K562 (cell line): ENCODE results near the gene ABHD8. TPM values are rescaled to one million over a fixed set of nuclear protein-coding genes. Genes with fewer than 3 reads are reported as not detected.

Experiments used
- ATAC-seq: fragments of 200-7000 bp; cut with Tn5 transposase; 3 replicates; pipeline ENCODE4 v1.9.1; 2020; ENCODE audit warnings: moderate library complexity
- BruUV-seq: library from RNA; stranded (reverse); fragments of 400-500 nt; replicated peaks from 2 replicates; lab custom pipeline; 2021; lab: Mats Ljungman, UMichigan
- CTCF ChIA-PET: fragments of 300-600 bp; formaldehyde crosslinking; extraction: SDS; loops from one replicate; lab custom pipeline; 2021; ENCODE audit warnings: low intra/inter-chr PET ratio; lab: Yijun Ruan, JAX
- POLR2A ChIA-PET: fragments of 300-600, 350-650 bp; sonication (Branson Sonifier 250); formaldehyde crosslinking; extraction: SDS; loops from one replicate; lab custom pipeline; 2021; ENCODE audit warnings: antibody characterized with exemption, inconsistent platforms; lab: Yijun Ruan, JAX
- DNase-seq, 4 experiments: peaks; one replicate each; pipeline versions ENCODE4 v3.0.0 to v3.0.0-alpha.2; 2011 to 2018; ENCODE audit warnings: low spot score in 3 of 4, mixed read lengths in 3 of 4; ENCODE audit errors: extremely low read depth in 1 of 4
- FAIRE-seq: peaks from 2 replicates; lab custom pipeline; 2011; peaks lifted over from hg19 to GRCh38; lab: Jason Lieb, UNC
- H2AFZ ChIP-seq: 2 replicates; pipeline ENCODE4 v1.6.0; 2011; ENCODE audit warnings: low read depth, low read length, control low read depth, inconsistent platforms
- H3K27ac ChIP-seq: fragments of 200-600 bp; 3 replicates; pipeline ENCODE4 v1.8.0; 2011; ENCODE audit warnings: low read depth, mild to moderate bottlenecking, control low read depth, inconsistent platforms, low read length, moderate library complexity, mixed read lengths; ENCODE audit errors: extremely low read depth
- H3K27me3 ChIP-seq, 2 experiments: fragments of 300-600 bp in 1 of 2; 2 replicates in 1 of 2; 3 replicates in 1 of 2; pipeline versions ENCODE4 v1.6.0 to v1.8.0; 2011; ENCODE audit warnings: inconsistent platforms in 2 of 2, low read length in 2 of 2, mild to moderate bottlenecking in 1 of 2, mixed read lengths in 1 of 2, moderate library complexity in 1 of 2; ENCODE audit not compliant: control insufficient read depth in 2 of 2, insufficient read depth in 2 of 2
- H3K36me3 ChIP-seq: fragments of 300-600 bp; 3 replicates; pipeline ENCODE4 v1.8.0; 2011; ENCODE audit warnings: mild to moderate bottlenecking, low read length, inconsistent platforms; ENCODE audit not compliant: control insufficient read depth, insufficient read depth
- H3K4me1 ChIP-seq, 2 experiments: fragments of 200-600 bp in 1 of 2; replicated peaks in 1 of 2; 2 replicates in 1 of 2; 3 replicates in 1 of 2; pipeline versions ENCODE4 v1.5.1 to v1.8.0; 2011; ENCODE audit warnings: inconsistent platforms in 2 of 2, low read length in 2 of 2, mild to moderate bottlenecking in 1 of 2, mixed read lengths in 1 of 2, moderate library complexity in 1 of 2; ENCODE audit not compliant: control insufficient read depth in 2 of 2, insufficient read depth in 2 of 2
- H3K4me2 ChIP-seq: 2 replicates; pipeline ENCODE4 v1.6.1; 2011; ENCODE audit warnings: low read length, control low read depth, inconsistent platforms, mixed read lengths; ENCODE audit not compliant: insufficient read depth
- H3K4me3 ChIP-seq: fragments of 200-600 bp; sonication (generic), shearing (Covaris generic); 2 replicates; pipeline ENCODE4 v1.5.1; 2016; ENCODE audit warnings: control low read depth, inconsistent platforms
- H3K79me2 ChIP-seq: fragments of 200-600 bp; 3 replicates; pipeline ENCODE4 v1.8.0; 2011; ENCODE audit warnings: low read length, inconsistent platforms; ENCODE audit not compliant: control insufficient read depth, insufficient read depth
- H3K9ac ChIP-seq, 2 experiments: 2 replicates each; pipeline versions ENCODE4 v1.6.0 to v1.6.1; 2011; ENCODE audit warnings: low read depth in 2 of 2, low read length in 2 of 2, control low read depth in 1 of 2, inconsistent platforms in 1 of 2, mild to moderate bottlenecking in 1 of 2, mixed read lengths in 1 of 2; ENCODE audit not compliant: insufficient read depth in 1 of 2
- H3K9me1 ChIP-seq: one replicate; pipeline ENCODE4 v1.6.0; 2011; ENCODE audit warnings: inconsistent platforms, mild to moderate bottlenecking, low read length, moderate library complexity; ENCODE audit not compliant: control insufficient read depth, insufficient read depth
- H3K9me3 ChIP-seq: replicated peaks from 2 replicates; pipeline ENCODE4 v1.5.1; 2011; ENCODE audit warnings: low read depth, low read length, inconsistent platforms; ENCODE audit not compliant: control insufficient read depth, insufficient read depth
- H4K20me1 ChIP-seq: replicated peaks from 2 replicates; pipeline ENCODE4 v1.6.1; 2011; ENCODE audit warnings: low read length, inconsistent platforms, mixed read lengths; ENCODE audit not compliant: control insufficient read depth, insufficient read depth
- CEBPB ChIP-seq: fragments of 450-650 bp; IDR thresholded peaks from 2 replicates; pipeline ENCODE4 v1.6.1; 2016; ENCODE audit warnings: missing genetic modification characterization, missing compliant biosample characterization
- EGR1 ChIP-seq: fragments of 450-650 bp; conservative IDR thresholded peaks from 2 replicates; pipeline ENCODE4 v1.6.1; 2017; ENCODE audit warnings: mild to moderate bottlenecking
- MEF2D ChIP-seq: conservative IDR thresholded peaks from 2 replicates; pipeline ENCODE4 v1.6.1; 2016; ENCODE audit warnings: low read depth, missing genetic modification characterization, missing compliant biosample characterization
- PKNOX1 ChIP-seq: fragments of 450-650 bp; IDR thresholded peaks from 2 replicates; pipeline ENCODE4 v1.6.1; 2016
- TCF7L2 ChIP-seq: fragments of 150-350 bp; IDR thresholded peaks from 2 replicates; pipeline ENCODE4 v1.6.1; 2016; ENCODE audit warnings: low read depth, mild to moderate bottlenecking, low read length, moderate library complexity
- TRIM28 ChIP-seq: fragments of 450-650 bp; IDR thresholded peaks from 2 replicates; pipeline ENCODE4 v1.6.1; 2017
- ZEB2 ChIP-seq: fragments of 450-650 bp; IDR thresholded peaks from 2 replicates; pipeline ENCODE4 v1.6.1; 2016
- ZNF507 ChIP-seq: conservative IDR thresholded peaks from 2 replicates; pipeline ENCODE4 v1.6.1; 2017; ENCODE audit warnings: missing genetic modification characterization, missing compliant biosample characterization
- WGBS: fragments of 100-300 bp; shearing (Covaris generic); methylation state at CpG from one replicate; pipeline ENCODE4 v1.1.6; 2016; ENCODE audit warnings: low coverage, mixed read lengths; ENCODE audit not compliant: insufficient coverage; ENCODE audit errors: missing lambda C conversion rate; 5-methylcytosine and 5-hydroxymethylcytosine counted together
- in situ Hi-C: fragments of 300-500 bp; cut with MboI; formaldehyde crosslinking; loops from 4 replicates; pipeline ENCODE4 v1.15.0; 2018; ENCODE audit warnings: inconsistent platforms, mixed read lengths
- intact Hi-C: fragments of 100-400 bp; cut with micrococcal nuclease; formaldehyde crosslinking; loops from 2 replicates; pipeline ENCODE4 v1.14.2; 2022
- polyA plus RNA-seq, 8 experiments: library from polyadenylated mRNA; depleted of rRNA in 4 of 8; stranded (reverse) in 5 of 8; unstranded in 3 of 8; fragments of >200 nt; fragmentation: Nextera tagmentation in 2 of 8; fragmentation: Illumina TruSeq in 1 of 8; extraction: Ambion mirVana in 2 of 8; extraction: Trizol in 1 of 8; gene quantifications; 2 replicates each; pipeline versions ENCODE4 v1.2.1 to v1.2.3, GENCODE V29; 2011 to 2014; ENCODE audit warnings: inconsistent platforms in 1 of 8, missing spikeins in 1 of 8
- total RNA-seq, 7 experiments: library from RNA; depleted of rRNA in 6 of 7; stranded (reverse); fragments of >200 nt in 6 of 7; fragmentation: Illumina TruSeq in 2 of 7; extraction: Trizol in 2 of 7; gene quantifications; 2 replicates each; pipeline versions ENCODE4 v1.2.1 to v1.2.3, GENCODE V29; 2011 to 2021; ENCODE audit warnings: low replicate concordance in 1 of 7

ABHD8 gene
- total and polyA plus RNA-seq, 9 of the 15 experiments (the other 6 are each of a cell fraction or from before 2014, with no cell fraction given): 0.04 to 6.6 (median 2.0) TPM; not detected in 1

DNA sequence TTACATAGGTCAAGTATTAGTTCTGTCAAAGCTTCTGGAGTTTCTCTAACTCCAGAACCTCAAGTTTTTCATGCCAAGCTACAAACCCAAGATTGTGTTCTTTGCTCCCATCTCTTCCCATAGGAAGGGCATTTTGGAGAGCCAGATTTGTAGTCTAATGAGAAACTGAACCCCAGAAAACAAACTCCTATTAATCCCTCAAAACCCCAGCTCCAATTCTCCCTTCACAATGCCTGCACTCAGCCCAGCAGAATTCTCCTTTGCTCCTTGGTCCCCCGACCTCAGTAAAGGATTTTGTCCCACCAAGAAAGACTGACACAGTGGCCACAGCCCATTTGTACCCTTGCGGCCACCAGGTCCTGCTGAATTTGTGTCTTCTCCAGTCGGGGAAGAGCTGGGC, 47.1 kb downstream of the ABHD8 start (continued):
- TF ChIP-seq EGR1 (no peak), MEF2D (tag) (no peak), TCF7L2 (no peak), TRIM28 (no peak), ZNF507 (tag) (no peak)

GRCh38 chr19:17255150-17255621, 48.0 kb downstream of the ABHD8 start:
- in situ Hi-C loops (no loop called here), intact Hi-C loops (no loop called here)
- Histone ChIP-seq H3K9me3 (no peaks in the 10 kb centered on the region), H2AFZ (no peak overlapping the region), H3K9ac (peak overlapping the region in 1 of 2 experiments; percentile 35; a peak in 2 of 4 replicates), H3K27ac (no peak overlapping the region), H3K36me3 (no peaks in the 10 kb centered on the region), H3K4me3 (no peak overlapping the region), H3K4me2 (no peak overlapping the region), H4K20me1 (no peaks in the 10 kb centered on the region), H3K9me1 (no peaks in the 10 kb centered on the region), H3K4me1 (peaks cover 0 to 11% of the 10 kb centered on the region in 2 experiments; a peak in 2 of 5 replicates), H3K79me2 (no peaks in the 10 kb centered on the region), H3K27me3 (no peaks in the 10 kb centered on the region)
- POLR2A ChIA-PET: interaction anchor here (1.5 to 2.0 kb wide), 2 partner anchors 12 to 54 kb away, joined by 4 to 9 read pairs; partner anchors contain the start of genes BABAM1 and DDA1
- ATAC-seq (no peak), FAIRE-seq (no peak), DNase-seq (no peak)
- WGBS: 61% methylated on average over 15 of the region's 18 CpGs
- no TSS peak for BruUV-seq
- TF ChIP-seq CEBPB (tag): 0 out of 2 replicates have a peak, but pooled peaks have one; percentile 50
- TF ChIP-seq PKNOX1: peak; percentile 68
- no peak for TF ChIP-seq ZEB2
- CTCF ChIA-PET: no interaction called here
